ENCODE data around the gene PLPPR3. TPM values are rescaled to one million over a fixed set of nuclear protein-coding genes. Genes with fewer than 3 reads are reported as not detected.

The PLPPR3 gene
- total RNA-seq, 1 experiment from 2014 or later: 57.9 TPM

- peak overlapping the region; percentile 95 for H3K9ac ChIP-seq (ENCODE audit: extremely low read depth, insufficient read length, low read length)
- no peak overlapping the region for H4K5ac ChIP-seq (ENCODE audit: insufficient read length, low read depth, low read length)
- no peak overlapping the region for H2AK5ac ChIP-seq (ENCODE audit: insufficient read length, low read length)
- no peaks in the 10 kb centered on the region for H3K9me3 ChIP-seq (ENCODE audit: control insufficient read depth, low read depth, low read length)
- no peak overlapping the region for H3K27ac ChIP-seq (ENCODE audit: insufficient read length, low read depth, low read length)
- peaks cover 25 to 36% of the 10 kb centered on the region in 2 experiments for H3K4me1 Mint-ChIP-seq
- no peak overlapping the region for H4K91ac ChIP-seq (ENCODE audit: insufficient read length, low read depth, low read length)
- H2BK15ac ChIP-seq (ENCODE audit: low read depth, low read length): no peak overlapping the region
- H3K79me2 ChIP-seq (ENCODE audit: insufficient read depth, low read length): peaks cover 46% of the 10 kb centered on the region
- no peak overlapping the region for H3K23ac ChIP-seq (ENCODE audit: insufficient read length, low read depth, low read length)
- no peak overlapping the region for H2BK20ac ChIP-seq (ENCODE audit: low read depth, low read length, poor library complexity, severe bottlenecking)
- H3K23me2 ChIP-seq (ENCODE audit: insufficient read length, low read depth, low read length, poor library complexity, severe bottlenecking): peaks cover 9% of the 10 kb centered on the region
- no peak overlapping the region for H2BK120ac ChIP-seq (ENCODE audit: low read depth, low read length, poor library complexity, severe bottlenecking)
- no peak overlapping the region for H2BK12ac ChIP-seq (ENCODE audit: insufficient read length, low read depth, low read length)
- peaks cover 4% of the 10 kb centered on the region for H4K20me1 ChIP-seq (ENCODE audit: control insufficient read depth, insufficient read depth, insufficient read length)
- no peak for TF ChIP-seq CTCF (conservative IDR thresholded peaks at IDR 0.05)
- no peak overlapping the region for H2AFZ ChIP-seq (ENCODE audit: low read length)
- no peak overlapping the region for H3K4ac ChIP-seq (ENCODE audit: low read depth, low read length)
- H3K79me1 ChIP-seq (ENCODE audit: insufficient read depth, low read depth, low read length, poor library complexity, severe bottlenecking): peaks cover 3% of the 10 kb centered on the region
- no peaks in the 10 kb centered on the region for H3K27me3 ChIP-seq (ENCODE audit: insufficient read depth, low read length)
- H3K4me1 ChIP-seq (ENCODE audit: insufficient read depth, low read length): no peaks in the 10 kb centered on the region; the same call in 1 of the 2 replicates
- H2BK5ac ChIP-seq (ENCODE audit: insufficient read length, low read length): no peak overlapping the region
- DNase-seq: peak; percentile 75
- WGBS (ENCODE audit: extremely low coverage, insufficient read length, low lambda C conversion rate): no CpG with 5 or more reads among the region's 129 CpGs
- H3K18ac ChIP-seq (ENCODE audit: insufficient read length, low read depth, low read length): peak overlapping the region; percentile 31
- H3K4me3 Mint-ChIP-seq: peak overlapping the region; percentile 91 to 93
- peak overlapping the region; percentile 94 to 98 (median 95); a peak in 6 of 7 replicates for H3K27ac Mint-ChIP-seq
- peak overlapping the region; percentile 77 for H3K14ac ChIP-seq (ENCODE audit: insufficient read depth, low read length)
- peak overlapping the region; percentile 89 for H3K4me2 ChIP-seq (ENCODE audit: insufficient read depth, insufficient read length, low read length)
- H3K56ac ChIP-seq (ENCODE audit: insufficient read length, low read depth, low read length): no peak overlapping the region
- H3K36me3 Mint-ChIP-seq (ENCODE audit: insufficient read depth in 1 of 3, low read depth in 3 of 3): peaks cover 28 to 41% (median 40%) of the 10 kb centered on the region in 3 experiments; a peak in 6 of 7 replicates
- no peak overlapping the region for H3T11ph ChIP-seq (ENCODE audit: low read length)
- no peaks in the 10 kb centered on the region; a peak in 1 of 5 replicates for H3K9me3 Mint-ChIP-seq
- no peak overlapping the region for H4K8ac ChIP-seq (replicated peaks; ENCODE audit: insufficient read length, low read depth, low read length)
- no peaks in the 10 kb centered on the region for H3K27me3 Mint-ChIP-seq (ENCODE audit: low read depth)
These were observed 24.0 kb downstream of the PLPPR3 start for GRCh38 chr19:797528-798414.

Data from H9 (cell line).